Vagina (tissue), 2 donors: ENCODE measurements around the gene CALML3.
"Not testable (repeated sequence)": the region's sequence is repeated elsewhere in the genome, so short reads cannot be mapped to it uniquely, and the experiment has no call there.

Experiments
- POLR2A ChIP-seq, 2 donors: fragments of 450-650 bp; IDR thresholded peaks; one replicate each; pipeline ENCODE4 v1.6.1; 2017; ENCODE audit warnings: antibody characterized with exemption in 2 of 2, mild to moderate bottlenecking in 2 of 2, moderate library complexity in 2 of 2
- POLR2AphosphoS5 ChIP-seq, 2 donors: sonication (generic); formaldehyde crosslinking; IDR thresholded peaks; one replicate each; pipeline ENCODE4 v1.9.0; 2017; ENCODE audit warnings: antibody characterized with exemption in 2 of 2, mild to moderate bottlenecking in 2 of 2, low read depth in 1 of 2; ENCODE audit not compliant: insufficient read depth in 1 of 2
- TF ChIP-seq, protein P1 (sequence below), 3 experiments: fragments of 450-650 bp in 2 of 3; fragments of 200-600 bp in 1 of 3; sonication (generic) in 1 of 3; IDR thresholded peaks; one replicate each; pipeline ENCODE4 v1.5.1; 2017 to 2019; ENCODE audit warnings: antibody characterized with exemption in 3 of 3, mild to moderate bottlenecking in 2 of 3, moderate library complexity in 2 of 3

DNA sequence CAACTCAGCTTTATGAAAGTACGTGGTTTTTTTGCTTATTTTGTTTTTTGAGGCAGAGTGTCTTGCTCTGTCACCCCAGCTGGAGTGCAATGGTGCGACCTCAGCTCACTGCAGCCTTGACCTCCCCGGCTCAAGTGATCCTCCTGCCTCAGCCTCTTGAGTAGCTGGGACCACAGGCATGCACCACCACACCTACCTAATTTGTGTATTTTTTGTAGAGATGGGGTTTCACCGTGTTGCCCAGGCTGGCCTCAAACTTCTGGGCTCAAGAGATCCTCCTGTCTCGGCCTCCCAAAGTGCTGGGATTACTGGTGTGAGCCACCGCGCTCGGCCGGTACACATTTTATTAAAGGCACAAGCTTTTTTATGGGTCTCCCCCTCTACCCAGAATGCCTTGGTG is 34.3 kb downstream of the CALML3 start:
- TF ChIP-seq, protein P1, sequence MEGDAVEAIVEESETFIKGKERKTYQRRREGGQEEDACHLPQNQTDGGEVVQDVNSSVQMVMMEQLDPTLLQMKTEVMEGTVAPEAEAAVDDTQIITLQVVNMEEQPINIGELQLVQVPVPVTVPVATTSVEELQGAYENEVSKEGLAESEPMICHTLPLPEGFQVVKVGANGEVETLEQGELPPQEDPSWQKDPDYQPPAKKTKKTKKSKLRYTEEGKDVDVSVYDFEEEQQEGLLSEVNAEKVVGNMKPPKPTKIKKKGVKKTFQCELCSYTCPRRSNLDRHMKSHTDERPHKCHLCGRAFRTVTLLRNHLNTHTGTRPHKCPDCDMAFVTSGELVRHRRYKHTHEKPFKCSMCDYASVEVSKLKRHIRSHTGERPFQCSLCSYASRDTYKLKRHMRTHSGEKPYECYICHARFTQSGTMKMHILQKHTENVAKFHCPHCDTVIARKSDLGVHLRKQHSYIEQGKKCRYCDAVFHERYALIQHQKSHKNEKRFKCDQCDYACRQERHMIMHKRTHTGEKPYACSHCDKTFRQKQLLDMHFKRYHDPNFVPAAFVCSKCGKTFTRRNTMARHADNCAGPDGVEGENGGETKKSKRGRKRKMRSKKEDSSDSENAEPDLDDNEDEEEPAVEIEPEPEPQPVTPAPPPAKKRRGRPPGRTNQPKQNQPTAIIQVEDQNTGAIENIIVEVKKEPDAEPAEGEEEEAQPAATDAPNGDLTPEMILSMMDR (IDR thresholded peaks at IDR 0.05), result not testable (repeated sequence)
- not testable (repeated sequence) for TF ChIP-seq POLR2AphosphoS5 (IDR thresholded peaks at IDR 0.05; ENCODE audit: insufficient read depth in 1 of 2, low read depth in 1 of 2); POLR2A (IDR thresholded peaks at IDR 0.05)
